Caco-2 (cell line): ENCODE data around the gene TOPBP1. TPM values are rescaled to one million over a fixed set of nuclear protein-coding genes. Genes with fewer than 3 reads are reported as not detected.
A peak's percentile ranks its signal among the peaks of the same experiment; 100 is the strongest.

Experiments
- BruUV-seq: library from RNA; stranded (reverse); fragments of 400-500 nt; replicated peaks from 2 replicates; lab custom pipeline; 2021; lab: Mats Ljungman, UMichigan
- CTCF ChIA-PET: fragments of 300-600 bp; sonication (Branson Sonifier 250); formaldehyde crosslinking; loops from one replicate; lab custom pipeline; 2022; ENCODE audit warnings: antibody characterized with exemption; lab: Charles Lee
- POLR2A ChIA-PET: fragments of 300-600 bp; sonication (Branson Sonifier 250); formaldehyde crosslinking; loops from one replicate; lab custom pipeline; 2022; ENCODE audit warnings: antibody characterized with exemption; lab: Charles Lee
- DNase-seq, 2 experiments: peaks; one replicate each; pipeline versions ENCODE4 v3.0.0 to v3.0.0-alpha.2; 2020 to 2022
- H3K27me3 ChIP-seq: replicated peaks from 2 replicates; pipeline ENCODE4 v1.6.0; 2011; ENCODE audit warnings: low read length; ENCODE audit not compliant: control insufficient read depth, insufficient read depth
- H3K36me3 ChIP-seq: 2 replicates; pipeline ENCODE4 v1.5.1; 2011; ENCODE audit warnings: low read length; ENCODE audit not compliant: control insufficient read depth, insufficient read depth
- H3K4me1 ChIP-seq: fragments of 250-450 bp; sonication (Bioruptor Pico); 2 replicates; pipeline ENCODE4 v1.5.1; 2020; ENCODE audit warnings: mild to moderate bottlenecking
- H3K4me3 ChIP-seq: 2 replicates; pipeline ENCODE4 v1.5.1; 2011; ENCODE audit warnings: low read depth, mild to moderate bottlenecking, control low read depth, low read length
- H3K9me3 ChIP-seq: fragments of 250-450 bp; sonication (Bioruptor Pico); 2 replicates; pipeline ENCODE4 v1.5.1; 2020; ENCODE audit warnings: mild to moderate bottlenecking, moderate library complexity
- H3K27ac Mint-ChIP-seq: one replicate; pipeline ENCODE4 v1.8.0; 2022; ENCODE audit warnings: mixed read lengths; ENCODE audit not compliant: unreplicated experiment
- H3K27me3 Mint-ChIP-seq: one replicate; pipeline ENCODE4 v1.8.0; 2022; ENCODE audit warnings: mixed read lengths; ENCODE audit not compliant: insufficient read depth, unreplicated experiment
- H3K36me3 Mint-ChIP-seq: one replicate; pipeline ENCODE4 v1.8.0; 2022; ENCODE audit warnings: mild to moderate bottlenecking, mixed read lengths; ENCODE audit not compliant: insufficient read depth, unreplicated experiment
- H3K4me1 Mint-ChIP-seq: one replicate; pipeline ENCODE4 v1.8.0; 2022; ENCODE audit warnings: low read depth, mixed read lengths; ENCODE audit not compliant: unreplicated experiment
- H3K4me3 Mint-ChIP-seq: one replicate; pipeline ENCODE4 v1.8.0; 2022; ENCODE audit warnings: mild to moderate bottlenecking, moderate library complexity, mixed read lengths; ENCODE audit not compliant: unreplicated experiment
- H3K9me3 Mint-ChIP-seq: one replicate; pipeline ENCODE4 v1.8.0; 2022; ENCODE audit warnings: mixed read lengths; ENCODE audit not compliant: unreplicated experiment
- CTCF ChIP-seq, 2 experiments: fragments of 200-600 bp in 1 of 2; IDR thresholded peaks; 1 replicate in 1 of 2; 2 replicates in 1 of 2; pipeline versions ENCODE4 v1.5.1 to v1.8.0; 2011 to 2022; ENCODE audit warnings: antibody characterized with exemption in 1 of 2, control low read depth in 1 of 2, inconsistent platforms in 1 of 2, low read depth in 1 of 2, low read length in 1 of 2, mild to moderate bottlenecking in 1 of 2, moderate library complexity in 1 of 2; ENCODE audit not compliant: insufficient read depth in 1 of 2, severe bottlenecking in 1 of 2, unreplicated experiment in 1 of 2
- intact Hi-C: fragments of 100-400 bp; cut with micrococcal nuclease; formaldehyde crosslinking; loops from one replicate; pipeline ENCODE4 v1.10.0; 2022; ENCODE audit not compliant: unreplicated experiment
- total RNA-seq: library from RNA; stranded (reverse); gene quantifications from 2 replicates; pipeline ENCODE4 v1.2.3, GENCODE V29; 2022

TOPBP1 gene
- total RNA-seq, 1 experiment from 2014 or later: 57.1 TPM

DNA sequence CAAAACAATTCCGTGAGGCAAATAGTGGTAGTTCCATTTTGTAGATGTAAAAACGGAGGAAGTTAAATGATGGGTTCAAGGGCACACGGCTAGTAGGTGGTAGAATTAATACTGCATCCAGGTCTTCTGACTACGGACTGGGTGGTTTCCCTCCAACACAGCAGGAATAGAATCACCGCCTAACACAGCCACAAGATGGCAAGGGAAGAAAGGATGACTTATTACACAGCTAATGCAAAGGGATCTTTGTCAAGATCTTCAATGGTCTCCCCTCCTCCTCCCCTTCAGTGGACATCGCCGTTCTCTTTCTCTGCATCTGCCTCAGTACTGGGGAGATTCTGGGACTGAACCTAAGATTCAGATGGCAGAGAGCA is 524 bp upstream of the TOPBP1 start:
- ChIA-PET POLR2A (interaction anchor here (0.6 to 0.7 kb wide), 5 partner anchors 14 to 585 kb away, joined by 3 to 4 read pairs (median 3); no protein-coding TSS in a partner anchor), CTCF (interaction anchor here (1.0 to 1.8 kb wide), 2 partner anchors 115 to 549 kb away, joined by 4 read pairs; no protein-coding TSS in a partner anchor)
- Histone ChIP-seq H3K4me1 (peaks cover 24% of the 10 kb centered on the region), H3K4me3 (peak overlapping the region; percentile 78), H3K36me3 (no peaks in the 10 kb centered on the region), H3K27me3 (no peaks in the 10 kb centered on the region), H3K9me3 (no peaks in the 10 kb centered on the region)
- BruUV-seq: TSS peak; percentile 91
- peak; percentile 52 for DNase-seq
- TF ChIP-seq CTCF (IDR thresholded peaks at IDR 0.05; ENCODE audit: insufficient read depth in 1 of 2, low read depth in 1 of 2, low read length in 1 of 2, severe bottlenecking in 1 of 2, unreplicated experiment in 1 of 2): peak in 1 of 2 experiments; percentile 28
- H3K27me3 Mint-ChIP-seq: no peaks in the 10 kb centered on the region
- intact Hi-C loops: loop anchor here (1.0 to 10.0 kb wide), 5 partner anchors 49 to 395 kb away; no protein-coding TSS in a partner anchor
- no peaks in the 10 kb centered on the region for H3K9me3 Mint-ChIP-seq
- H3K4me1 Mint-ChIP-seq: peaks cover 18% of the 10 kb centered on the region
- H3K4me3 Mint-ChIP-seq: peak overlapping the region; percentile 80
- H3K36me3 Mint-ChIP-seq: peaks cover 33% of the 10 kb centered on the region
- H3K27ac Mint-ChIP-seq: peak overlapping the region; percentile 80

DNA sequence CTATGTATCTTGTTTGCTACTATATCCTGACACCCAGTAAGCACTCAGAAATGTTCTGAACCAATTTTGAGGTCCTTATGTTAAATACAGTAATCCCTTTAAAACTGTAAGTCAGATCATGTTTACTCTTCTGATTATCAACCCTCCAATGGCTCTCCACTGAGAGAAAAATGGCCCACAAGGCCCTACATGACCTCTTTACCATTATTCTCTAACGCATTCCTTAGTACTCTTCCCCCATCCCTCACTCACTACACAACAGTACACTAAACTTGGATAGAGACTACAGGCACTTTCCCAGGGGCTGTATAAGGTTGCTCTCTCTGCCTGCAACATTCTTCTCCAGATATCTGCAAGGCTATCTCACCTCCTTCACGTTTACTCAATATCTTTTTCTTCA is 1.9 kb downstream of the TOPBP1 start:
- no peak overlapping the region; the same call in 1 of the 2 replicates for H3K4me3 ChIP-seq
- peaks cover 50% of the 10 kb centered on the region for H3K36me3 Mint-ChIP-seq
- ChIA-PET CTCF (no interaction called here), POLR2A (no interaction called here)
- no peaks in the 10 kb centered on the region for H3K9me3 ChIP-seq
- no peaks in the 10 kb centered on the region for H3K27me3 ChIP-seq
- H3K4me1 Mint-ChIP-seq: peaks cover 15% of the 10 kb centered on the region
- H3K27ac Mint-ChIP-seq: peak overlapping the region; percentile 45
- intact Hi-C loops: loop anchor here (5.0 to 10.0 kb wide), 2 partner anchors 245 to 397 kb away; no protein-coding TSS in a partner anchor
- H3K27me3 Mint-ChIP-seq: no peaks in the 10 kb centered on the region
- H3K9me3 Mint-ChIP-seq: no peaks in the 10 kb centered on the region
- no TSS peak for BruUV-seq
- no peak for TF ChIP-seq CTCF (IDR thresholded peaks at IDR 0.05; ENCODE audit: insufficient read depth in 1 of 2, low read depth in 1 of 2, low read length in 1 of 2, severe bottlenecking in 1 of 2, unreplicated experiment in 1 of 2)
- peaks cover 24% of the 10 kb centered on the region for H3K4me1 ChIP-seq
- peak overlapping the region; percentile 80 for H3K4me3 Mint-ChIP-seq
- DNase-seq: no peak
- H3K36me3 ChIP-seq: 0 out of 2 replicates have a peak, but pooled peaks cover 1% of the 10 kb centered on the region

DNA sequence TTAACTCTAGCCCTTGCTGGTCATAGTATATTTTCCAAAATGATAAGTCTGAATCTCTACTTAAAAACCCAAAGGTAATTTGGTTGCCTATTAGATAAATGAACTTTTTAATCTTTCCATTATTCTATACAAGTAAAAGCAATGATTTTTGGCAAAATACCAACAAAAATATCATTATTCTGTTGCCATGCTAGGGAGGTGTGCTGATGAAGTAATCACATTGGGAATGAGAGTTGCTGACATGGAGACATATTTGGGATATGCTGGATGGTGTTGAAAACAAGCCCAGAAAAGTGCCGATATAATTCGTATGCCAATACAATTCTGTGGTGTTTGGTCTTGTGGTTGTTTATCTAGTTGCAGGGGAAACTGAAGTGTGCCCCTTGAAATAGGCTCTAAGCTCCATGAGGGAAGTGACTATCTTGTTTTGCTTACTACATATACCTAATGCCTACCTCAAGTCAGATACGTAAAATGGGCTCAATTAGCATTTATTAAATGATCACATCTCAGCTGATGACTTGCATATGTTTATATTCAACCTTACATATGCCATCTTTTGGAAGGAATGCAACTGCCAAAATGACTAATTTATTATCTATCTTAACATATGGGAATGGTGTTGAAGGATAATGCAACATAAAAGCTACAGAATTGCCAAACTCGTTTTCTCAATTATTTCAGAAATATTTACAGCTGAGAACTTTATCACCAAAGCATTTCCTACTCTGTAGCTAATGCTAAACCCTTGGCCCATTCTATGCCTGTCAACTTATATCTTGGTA is 5.8 kb downstream of the TOPBP1 start:
- ChIA-PET POLR2A (no interaction called here), CTCF (no interaction called here)
- H3K27me3 Mint-ChIP-seq: no peaks in the 10 kb centered on the region
- no peak for TF ChIP-seq CTCF (IDR thresholded peaks at IDR 0.05; ENCODE audit: insufficient read depth in 1 of 2, low read depth in 1 of 2, low read length in 1 of 2, severe bottlenecking in 1 of 2, unreplicated experiment in 1 of 2)
- no peak overlapping the region for H3K27ac Mint-ChIP-seq
- H3K4me1 Mint-ChIP-seq: peaks cover 15% of the 10 kb centered on the region
- no peak overlapping the region for H3K4me3 Mint-ChIP-seq
- H3K36me3 Mint-ChIP-seq: peaks cover 68% of the 10 kb centered on the region
- Histone ChIP-seq H3K9me3 (no peaks in the 10 kb centered on the region), H3K4me1 (peaks cover 10% of the 10 kb centered on the region), H3K4me3 (no peak overlapping the region), H3K36me3 (0 out of 2 replicates have a peak, but pooled peaks cover 2% of the 10 kb centered on the region), H3K27me3 (no peaks in the 10 kb centered on the region)
- no TSS peak for BruUV-seq
- intact Hi-C loops: no loop called here
- DNase-seq: no peak
- no peaks in the 10 kb centered on the region for H3K9me3 Mint-ChIP-seq
